ENCODE data around the gene CGB8.

CGB8 gene

GRCh38 chr19:49006905-49007304, 42.0 kb downstream of the CGB8 start:
- DNase-seq (ENCODE audit: low read depth): no peak

DNA sequence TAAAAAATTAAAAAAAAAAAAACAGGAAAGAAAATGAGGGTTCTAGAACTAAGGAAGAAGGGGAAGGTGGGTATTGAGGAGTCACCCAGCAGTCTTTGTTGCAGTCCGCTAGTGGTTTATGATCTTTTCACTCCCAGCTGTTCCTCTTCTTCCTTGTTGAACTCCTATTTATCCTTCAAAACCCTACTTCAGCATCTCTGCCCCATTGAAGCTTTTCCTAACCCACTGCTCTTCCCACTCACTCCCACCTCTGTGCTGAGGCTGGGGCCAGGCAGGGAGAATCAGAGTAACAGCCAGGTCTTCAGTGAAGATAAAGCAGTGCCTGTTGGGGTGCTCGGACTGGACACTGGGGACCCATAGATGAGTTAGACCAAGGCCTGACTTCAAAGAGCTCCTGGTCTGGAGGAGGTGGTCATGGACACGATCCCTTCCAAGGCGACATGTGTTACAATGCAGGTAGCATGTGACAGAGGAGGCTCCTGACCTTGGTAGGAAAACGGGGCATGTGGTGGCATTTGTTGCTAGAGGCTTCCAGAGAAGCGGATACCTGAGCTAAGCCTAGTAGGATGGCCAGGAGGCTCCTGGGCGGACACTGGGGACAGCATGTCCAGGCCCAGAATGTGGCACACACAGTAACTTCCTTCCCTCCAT, 43.8 kb downstream of the CGB8 start:
- DNase-seq (ENCODE audit: low read depth): no peak

DNA sequence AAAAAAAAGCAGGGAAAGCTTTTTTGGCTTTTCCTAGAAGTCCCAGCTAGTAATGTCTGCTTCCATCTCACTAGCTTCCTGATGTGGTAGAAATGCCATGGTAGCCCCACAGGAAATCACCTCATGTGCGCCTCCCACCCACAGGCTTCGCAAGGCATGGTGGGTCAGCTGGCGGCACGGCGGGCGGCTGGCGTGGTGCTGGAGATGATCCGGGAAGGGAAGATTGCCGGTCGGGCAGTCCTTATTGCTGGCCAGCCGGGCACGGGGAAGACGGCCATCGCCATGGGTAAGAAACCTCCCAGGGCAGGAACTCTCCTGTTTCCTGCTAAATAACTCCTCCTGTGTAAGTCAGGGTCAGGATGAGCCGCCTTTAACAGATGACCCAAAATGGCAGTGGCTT, 44.8 kb downstream of the CGB8 start:
- no peak for DNase-seq (ENCODE audit: low read depth)

DNA sequence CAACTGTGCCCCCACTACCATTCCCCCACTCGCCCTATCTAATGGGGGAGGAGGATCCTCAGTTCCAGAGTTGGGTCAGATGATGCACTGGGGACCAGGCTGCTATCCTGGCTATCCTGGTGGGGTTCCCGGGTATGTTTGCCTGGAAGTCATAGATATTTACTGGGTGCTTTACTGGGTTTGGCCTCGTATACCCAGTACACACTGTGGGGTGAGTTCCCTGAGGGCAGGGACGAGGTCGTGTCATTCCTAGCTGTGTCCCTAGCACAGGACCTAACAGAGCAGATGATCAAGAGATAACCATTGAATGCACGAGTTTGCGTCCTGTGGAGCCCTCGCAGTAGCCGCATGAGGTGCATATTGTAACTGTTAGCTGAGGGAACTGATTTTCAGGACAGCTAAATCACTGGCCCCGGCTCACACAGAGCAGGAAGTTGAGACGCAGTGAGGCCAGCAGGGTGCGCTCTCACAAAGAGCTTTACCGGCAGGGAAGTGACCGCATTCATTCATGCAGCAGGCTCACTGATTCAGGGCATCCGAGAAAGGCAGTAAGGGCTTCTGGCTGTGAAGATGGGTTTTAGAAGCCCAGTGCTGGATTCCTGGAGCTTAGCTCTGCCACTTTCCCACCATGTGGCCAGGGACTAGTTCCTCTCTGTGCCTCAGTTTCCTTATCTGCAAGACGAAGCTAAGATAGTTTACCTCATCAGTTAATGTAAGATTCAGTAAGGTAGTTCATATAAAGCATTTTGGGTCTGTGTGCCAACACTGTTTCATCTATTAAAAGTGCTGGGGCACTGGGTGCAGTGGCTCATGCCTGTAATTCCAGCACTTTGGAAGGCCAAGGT, 49.2 kb downstream of the CGB8 start:
- peak; percentile 46 for DNase-seq (ENCODE audit: low read depth)

GRCh38 chr19:48997972-48998371, 50.9 kb downstream of the CGB8 start:
- no peak for DNase-seq (ENCODE audit: low read depth)

Data from stimulated activated CD8-positive, alpha-beta memory T cell treated with anti-CD3 and anti-CD28 coated beads, Interleukin-12 subunit alpha, Interleukin-12 subunit beta, amount 100 ng/mL, for 1 hour (primary cell).